OCI-LY7 (cell line): ENCODE results near the gene RAB3C. TPM values are rescaled to one million over a fixed set of nuclear protein-coding genes. Genes with fewer than 3 reads are reported as not detected.

Source experiments
- BruUV-seq: library from RNA; stranded (reverse); fragments of 400-500 nt; replicated peaks from 2 replicates; lab custom pipeline; 2021; lab: Mats Ljungman, UMichigan
- CTCF ChIA-PET: fragments of 300-600 bp; sonication (Branson Sonifier 250); formaldehyde crosslinking; loops from one replicate; lab custom pipeline; 2022; ENCODE audit warnings: antibody characterized with exemption; ENCODE audit not compliant: unreplicated experiment; lab: Charles Lee
- POLR2A ChIA-PET: fragments of 300-600 bp; sonication (Branson Sonifier 250); formaldehyde crosslinking; loops from one replicate; lab custom pipeline; 2022; ENCODE audit warnings: antibody characterized with exemption; lab: Charles Lee
- DNase-seq: peaks from one replicate; pipeline ENCODE4 v3.0.0-alpha.2; 2015; ENCODE audit warnings: low spot score
- H2AFZ ChIP-seq: fragments of 200-600 bp; sonication (generic), shearing (Covaris generic); 2 replicates; pipeline ENCODE4 v1.6.1; 2014; ENCODE audit warnings: mild to moderate bottlenecking, antibody characterized with exemption, low read length, moderate library complexity
- H3K27ac ChIP-seq: fragments of 200-600 bp; sonication (generic); 2 replicates; pipeline ENCODE4 v1.5.1; 2014; ENCODE audit warnings: mixed run types, low read depth, mild to moderate bottlenecking, moderate library complexity, low read length, inconsistent platforms; ENCODE audit not compliant: poor library complexity, severe bottlenecking
- H3K36me3 ChIP-seq: fragments of 200-600 bp; sonication (generic); 2 replicates; pipeline ENCODE4 v1.6.1; 2014; ENCODE audit warnings: mild to moderate bottlenecking, antibody characterized with exemption, low read length, moderate library complexity, mixed read lengths; ENCODE audit not compliant: insufficient read depth
- H3K4me1 ChIP-seq: fragments of 200-600 bp; sonication (generic); 2 replicates; pipeline ENCODE4 v1.5.1; 2014; ENCODE audit warnings: mild to moderate bottlenecking, low read length; ENCODE audit not compliant: insufficient read depth, poor library complexity, severe bottlenecking
- H3K4me2 ChIP-seq: fragments of 200-600 bp; sonication (generic); 2 replicates; pipeline ENCODE4 v1.6.1; 2014; ENCODE audit warnings: mild to moderate bottlenecking, low read length
- H3K4me3 ChIP-seq: fragments of 200-600 bp; sonication (generic); 2 replicates; pipeline ENCODE4 v1.5.1; 2014; ENCODE audit warnings: mild to moderate bottlenecking, low read depth, low read length; ENCODE audit not compliant: poor library complexity, severe bottlenecking
- H3K79me2 ChIP-seq: fragments of 200-600 bp; sonication (generic); 2 replicates; pipeline ENCODE4 v1.6.1; 2016; ENCODE audit warnings: low read depth, mild to moderate bottlenecking, low read length, moderate library complexity, mixed read lengths; ENCODE audit not compliant: insufficient read depth
- H3K9me2 ChIP-seq: fragments of 200-600 bp; sonication (generic); 2 replicates; pipeline ENCODE4 v1.6.1; 2016; ENCODE audit warnings: mild to moderate bottlenecking, low read length, mixed read lengths; ENCODE audit not compliant: insufficient read depth
- H3K9me3 ChIP-seq: fragments of 200-600 bp; sonication (generic); 2 replicates; pipeline ENCODE4 v1.6.1; 2014; ENCODE audit warnings: mild to moderate bottlenecking, mixed run types, low read length, mixed read lengths
- H4K20me1 ChIP-seq: fragments of 200-600 bp; sonication (generic); 2 replicates; pipeline ENCODE4 v1.6.1; 2014; ENCODE audit warnings: mild to moderate bottlenecking, antibody characterized with exemption, low read length, moderate library complexity, mixed read lengths; ENCODE audit not compliant: insufficient read depth
- EZH2phosphoT487 ChIP-seq: fragments of 200-600 bp; sonication (generic); IDR thresholded peaks from 2 replicates; pipeline ENCODE4 v1.6.1; 2018; ENCODE audit warnings: low read depth, borderline replicate concordance, mild to moderate bottlenecking, mixed run types, antibody characterized with exemption, low read length, moderate library complexity, mixed read lengths
- intact Hi-C: fragments of 100-400 bp; cut with micrococcal nuclease; formaldehyde crosslinking; loops from one replicate; pipeline ENCODE4 v1.10.0; 2022; ENCODE audit not compliant: unreplicated experiment
- total RNA-seq, 2 experiments: library from RNA; depleted of rRNA in 1 of 2; stranded (reverse); fragments of >200 nt in 1 of 2; shearing (Covaris generic) in 1 of 2; gene quantifications; 2 replicates each; pipeline ENCODE4 v1.2.3, GENCODE V29; 2014 to 2022
- TF ChIP-seq, protein P1 (sequence below): fragments of 200-600 bp; sonication (generic); conservative IDR thresholded peaks from 2 replicates; pipeline ENCODE4 v1.5.1; 2014; ENCODE audit warnings: mild to moderate bottlenecking, antibody characterized with exemption, low read length, moderate library complexity, mixed read lengths

Gene RAB3C
- total RNA-seq, 2 experiments from 2014 or later: not detected

- H3K4me2 ChIP-seq: no peak overlapping the region
- no peaks in the 10 kb centered on the region for H3K79me2 ChIP-seq
- no peaks in the 10 kb centered on the region for H3K9me2 ChIP-seq
- H3K36me3 ChIP-seq: no peaks in the 10 kb centered on the region
- CTCF ChIA-PET: no interaction called here
- DNase-seq: no peak
- no TSS peak for BruUV-seq
- POLR2A ChIA-PET: no interaction called here
- H3K4me3 ChIP-seq: no peak overlapping the region
- intact Hi-C loops: no loop called here
- H3K27ac ChIP-seq: no peak overlapping the region
- no peaks in the 10 kb centered on the region for H4K20me1 ChIP-seq
- no peak for TF ChIP-seq EZH2phosphoT487
- TF ChIP-seq, protein P1, sequence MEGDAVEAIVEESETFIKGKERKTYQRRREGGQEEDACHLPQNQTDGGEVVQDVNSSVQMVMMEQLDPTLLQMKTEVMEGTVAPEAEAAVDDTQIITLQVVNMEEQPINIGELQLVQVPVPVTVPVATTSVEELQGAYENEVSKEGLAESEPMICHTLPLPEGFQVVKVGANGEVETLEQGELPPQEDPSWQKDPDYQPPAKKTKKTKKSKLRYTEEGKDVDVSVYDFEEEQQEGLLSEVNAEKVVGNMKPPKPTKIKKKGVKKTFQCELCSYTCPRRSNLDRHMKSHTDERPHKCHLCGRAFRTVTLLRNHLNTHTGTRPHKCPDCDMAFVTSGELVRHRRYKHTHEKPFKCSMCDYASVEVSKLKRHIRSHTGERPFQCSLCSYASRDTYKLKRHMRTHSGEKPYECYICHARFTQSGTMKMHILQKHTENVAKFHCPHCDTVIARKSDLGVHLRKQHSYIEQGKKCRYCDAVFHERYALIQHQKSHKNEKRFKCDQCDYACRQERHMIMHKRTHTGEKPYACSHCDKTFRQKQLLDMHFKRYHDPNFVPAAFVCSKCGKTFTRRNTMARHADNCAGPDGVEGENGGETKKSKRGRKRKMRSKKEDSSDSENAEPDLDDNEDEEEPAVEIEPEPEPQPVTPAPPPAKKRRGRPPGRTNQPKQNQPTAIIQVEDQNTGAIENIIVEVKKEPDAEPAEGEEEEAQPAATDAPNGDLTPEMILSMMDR: no peak
- H3K4me1 ChIP-seq: no peaks in the 10 kb centered on the region
- no peaks in the 10 kb centered on the region for H3K9me3 ChIP-seq
- no peak overlapping the region for H2AFZ ChIP-seq
Measured at GRCh38 chr5:58786035-58786434, 203.2 kb downstream of the RAB3C start.

- intact Hi-C loops: no loop called here
- Histone ChIP-seq H3K9me3 (no peaks in the 10 kb centered on the region), H3K27ac (no peak overlapping the region), H3K9me2 (no peaks in the 10 kb centered on the region), H4K20me1 (no peaks in the 10 kb centered on the region), H3K79me2 (no peaks in the 10 kb centered on the region), H3K4me3 (no peak overlapping the region), H3K4me2 (no peak overlapping the region), H3K36me3 (no peaks in the 10 kb centered on the region), H2AFZ (no peak overlapping the region), H3K4me1 (no peaks in the 10 kb centered on the region)
- CTCF ChIA-PET: no interaction called here
- TF ChIP-seq EZH2phosphoT487: no peak
- TF ChIP-seq, protein P1: no peak
- POLR2A ChIA-PET: no interaction called here
- no TSS peak for BruUV-seq
- no peak for DNase-seq
Measured at GRCh38 chr5:58786711-58787303, 203.9 kb downstream of the RAB3C start.

DNA sequence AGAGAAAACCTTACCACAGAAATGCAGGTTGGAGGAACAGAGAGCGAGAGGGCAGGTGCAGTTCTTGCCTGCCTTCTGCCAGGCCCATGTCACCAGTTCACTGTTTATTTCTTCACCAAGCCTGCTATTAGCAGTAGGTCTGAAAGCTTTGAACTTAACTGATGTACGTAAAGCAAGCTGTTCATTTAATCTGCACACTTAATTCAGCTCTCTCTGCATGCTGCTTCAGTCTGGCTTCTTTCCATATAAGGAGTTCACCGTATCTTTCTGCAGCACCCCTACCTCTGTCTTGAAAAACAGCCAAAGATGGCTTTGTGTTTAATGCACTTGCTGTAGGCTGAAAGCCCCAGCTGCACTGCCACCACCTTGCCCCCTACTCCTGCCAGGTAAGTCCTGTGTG is 205.1 kb downstream of the RAB3C start:
- no TSS peak for BruUV-seq
- no peak overlapping the region for H3K4me2 ChIP-seq
- H3K4me3 ChIP-seq: no peak overlapping the region
- TF ChIP-seq EZH2phosphoT487: no peak
- TF ChIP-seq, protein P1: no peak
- H3K9me2 ChIP-seq: no peaks in the 10 kb centered on the region
- H3K79me2 ChIP-seq: no peaks in the 10 kb centered on the region
- H3K27ac ChIP-seq: no peak overlapping the region
- POLR2A ChIA-PET: interaction anchor here (0.6 kb wide), 1 partner anchor 741 kb away, joined by 4 read pairs; no protein-coding TSS in a partner anchor
- intact Hi-C loops: no loop called here
- H4K20me1 ChIP-seq: no peaks in the 10 kb centered on the region
- H2AFZ ChIP-seq: no peak overlapping the region
- DNase-seq: no peak
- no peaks in the 10 kb centered on the region for H3K36me3 ChIP-seq
- no peaks in the 10 kb centered on the region for H3K9me3 ChIP-seq
- no peaks in the 10 kb centered on the region for H3K4me1 ChIP-seq
- CTCF ChIA-PET: no interaction called here
